ENCODE data around the gene CSRP2. TPM values are rescaled to one million over a fixed set of nuclear protein-coding genes. Genes with fewer than 3 reads are reported as not detected.

CSRP2 gene
- total and polyA plus RNA-seq, 2 donors from 2014 or later: 40.8 to 189 TPM

GRCh38 chr12:76908303-76909017 lies 29.6 kb upstream of the CSRP2 start:
- TF ChIP-seq CTCF (IDR thresholded peaks at IDR 0.05; ENCODE audit: borderline replicate concordance, extremely low read depth, insufficient read depth): no peak

DNA sequence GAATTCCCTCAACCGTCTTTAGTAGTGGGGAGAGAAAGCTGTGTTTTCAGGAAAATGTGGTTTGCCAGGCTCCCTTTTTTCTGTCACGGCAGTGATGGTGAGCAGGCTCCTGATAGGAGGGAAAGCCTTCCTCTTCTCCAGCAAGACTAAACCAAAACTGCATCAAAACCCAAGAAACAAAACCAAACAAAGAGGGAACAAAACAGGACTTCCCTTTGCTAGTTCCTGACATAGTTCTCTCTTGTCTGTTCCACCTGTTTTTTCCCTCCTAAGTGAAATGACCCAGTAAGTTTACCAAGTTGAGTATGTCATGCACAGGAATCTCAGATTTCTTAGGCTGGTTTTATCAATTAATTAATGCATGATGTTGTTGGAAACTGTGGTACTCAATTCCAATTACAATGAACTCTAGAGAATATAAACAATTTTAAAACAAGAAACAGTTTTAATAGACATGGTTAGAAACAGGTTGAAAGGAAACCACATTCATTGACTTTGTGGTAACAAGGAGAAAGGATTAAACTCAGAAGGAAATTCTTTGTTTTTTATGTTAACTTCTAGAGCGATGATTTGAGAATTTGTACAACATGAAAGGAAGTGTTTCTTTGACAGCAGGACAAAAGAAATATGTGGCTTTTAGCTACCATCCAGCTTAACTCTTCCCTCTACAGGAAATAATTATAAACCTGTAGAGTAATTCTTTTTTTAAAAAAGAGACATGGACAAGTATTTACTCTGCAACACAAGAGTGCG lies 23.0 kb upstream of the CSRP2 start:
- FAIRE-seq (no peak), DNase-seq (no peak)
- H3K4me1 ChIP-seq (ENCODE audit: control insufficient read depth in 2 of 3, insufficient read depth in 2 of 3, low read depth in 1 of 3, low read length in 3 of 3): no peaks in the 10 kb centered on the region
- intact Hi-C loops (cut with DNase I): no loop called here
- H3K36me3 ChIP-seq (ENCODE audit: control insufficient read depth in 2 of 3, insufficient read depth in 3 of 3, low read length in 3 of 3): no peaks in the 10 kb centered on the region
- TF ChIP-seq CTCF (IDR thresholded peaks at IDR 0.05; ENCODE audit: borderline replicate concordance, extremely low read depth, insufficient read depth): no peak
- H3K27me3 ChIP-seq (ENCODE audit: control insufficient read depth, insufficient read depth, low read length): no peaks in the 10 kb centered on the region
- H3K27ac ChIP-seq (ENCODE audit: low read depth in 2 of 2, low read length in 2 of 2): no peak overlapping the region
- no peaks in the 10 kb centered on the region for H3K9me3 ChIP-seq (ENCODE audit: control insufficient read depth in 2 of 3, insufficient read depth in 1 of 3, low read length in 3 of 3)
- H3K9ac ChIP-seq (ENCODE audit: low read length in 3 of 3): no peak overlapping the region
- H3K4me3 ChIP-seq (ENCODE audit: low read length in 3 of 3): no peak overlapping the region

More at GRCh38 chr12:76908303-76909017, 29.6 kb upstream of the CSRP2 start:
- Histone ChIP-seq H3K4me1 (ENCODE audit: control insufficient read depth in 2 of 3, insufficient read depth in 2 of 3, low read depth in 1 of 3, low read length in 3 of 3) (no peaks in the 10 kb centered on the region), H3K27me3 (ENCODE audit: control insufficient read depth, insufficient read depth, low read length) (no peaks in the 10 kb centered on the region), H3K9ac (ENCODE audit: low read length in 3 of 3) (no peak overlapping the region), H3K27ac (ENCODE audit: low read depth in 2 of 2, low read length in 2 of 2) (no peak overlapping the region), H3K4me3 (ENCODE audit: low read length in 3 of 3) (no peak overlapping the region), H3K9me3 (ENCODE audit: control insufficient read depth in 2 of 3, insufficient read depth in 1 of 3, low read length in 3 of 3) (no peaks in the 10 kb centered on the region), H3K36me3 (ENCODE audit: control insufficient read depth in 2 of 3, insufficient read depth in 3 of 3, low read length in 3 of 3) (no peaks in the 10 kb centered on the region)
- DNase-seq (no peak), FAIRE-seq (no peak)
- intact Hi-C loops (cut with DNase I): no loop called here

DNA sequence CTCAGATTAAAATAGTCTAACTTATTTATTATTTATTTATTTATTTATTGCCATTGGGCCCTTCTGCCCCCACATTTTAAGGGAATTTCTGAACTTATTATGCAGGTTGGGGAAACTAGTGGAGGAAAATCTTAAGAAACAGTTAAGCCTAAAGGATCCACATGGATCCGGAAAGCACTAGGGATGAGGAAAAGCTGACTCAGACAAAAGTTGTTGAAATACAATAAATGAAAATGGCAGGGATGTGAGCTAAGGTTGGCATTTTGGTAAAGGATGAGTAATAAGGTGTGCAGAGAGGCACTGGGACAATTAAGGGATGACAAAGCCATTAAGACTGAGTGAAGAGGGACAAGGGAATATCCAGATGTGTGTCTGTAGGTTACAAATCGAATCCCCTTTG lies 20.7 kb upstream of the CSRP2 start:
- no peak for FAIRE-seq
- intact Hi-C loops (cut with DNase I): no loop called here

More for the DNA sequence above, 20.7 kb upstream of the CSRP2 start:
- Histone ChIP-seq H3K4me1 (ENCODE audit: control insufficient read depth in 2 of 3, insufficient read depth in 2 of 3, low read depth in 1 of 3, low read length in 3 of 3) (no peaks in the 10 kb centered on the region), H3K27ac (ENCODE audit: low read depth in 2 of 2, low read length in 2 of 2) (no peak overlapping the region), H3K27me3 (ENCODE audit: control insufficient read depth, insufficient read depth, low read length) (no peaks in the 10 kb centered on the region), H3K4me3 (ENCODE audit: low read length in 3 of 3) (no peak overlapping the region), H3K9me3 (ENCODE audit: control insufficient read depth in 2 of 3, insufficient read depth in 1 of 3, low read length in 3 of 3) (peaks cover 0 to under 1% (median 0%) of the 10 kb centered on the region in 3 donors), H3K9ac (ENCODE audit: low read length in 3 of 3) (no peak overlapping the region), H3K36me3 (ENCODE audit: control insufficient read depth in 2 of 3, insufficient read depth in 3 of 3, low read length in 3 of 3) (no peaks in the 10 kb centered on the region)
- DNase-seq: no peak
- no peak for TF ChIP-seq CTCF (IDR thresholded peaks at IDR 0.05; ENCODE audit: borderline replicate concordance, extremely low read depth, insufficient read depth)

Data from kidney (tissue), 14 donors.